ENCODE results near the gene DNAAF3.

DNAAF3 gene

GRCh38 chr19:55115446-55116065 lies 50.9 kb downstream of the DNAAF3 start:
- no peak for DNase-seq

GRCh38 chr19:55114566-55115145 lies 51.8 kb downstream of the DNAAF3 start:
- DNase-seq: no peak

- DNase-seq: no peak
These were observed 52.8 kb downstream of the DNAAF3 start for GRCh38 chr19:55113570-55114039.

GRCh38 chr19:55112777-55113569 lies 53.4 kb downstream of the DNAAF3 start:
- no peak for DNase-seq

- DNase-seq: no peak
These were observed 54.1 kb downstream of the DNAAF3 start for GRCh38 chr19:55112246-55112776.

GRCh38 chr19:55111238-55111831 lies 55.1 kb downstream of the DNAAF3 start:
- DNase-seq: no peak

- no peak for DNase-seq
These were observed 56.7 kb downstream of the DNAAF3 start for GRCh38 chr19:55109527-55110291.

Measured in NCI-H2171 (cell line).